WTC11 (cell line): Measurements from ENCODE around the gene SHISA6. TPM values are rescaled to one million over a fixed set of nuclear protein-coding genes. Genes with fewer than 3 reads are reported as not detected.

ENCODE experiments used
- ARID4B ChIP-seq: sonication (generic); formaldehyde crosslinking; IDR thresholded peaks from 2 replicates; pipeline ENCODE4 v1.8.0; 2023; ENCODE audit warnings: missing genetic modification reagents, mild to moderate bottlenecking, borderline replicate concordance
- CDX4 ChIP-seq: fragments of 250-450 bp; sonication (Bioruptor Pico); IDR thresholded peaks from 2 replicates; pipeline ENCODE4 v1.9.0; 2021; ENCODE audit warnings: moderate library complexity, mild to moderate bottlenecking, inconsistent platforms, borderline replicate concordance
- CREB1 ChIP-seq: sonication (generic); formaldehyde crosslinking; IDR thresholded peaks from 2 replicates; pipeline ENCODE4 v1.8.0; 2023; ENCODE audit warnings: mild to moderate bottlenecking, missing genetic modification reagents
- IRF1 ChIP-seq: sonication (generic); formaldehyde crosslinking; IDR thresholded peaks from 2 replicates; pipeline ENCODE4 v1.8.0; 2023; ENCODE audit warnings: missing genetic modification reagents
- PRDM15 ChIP-seq: sonication (generic); formaldehyde crosslinking; IDR thresholded peaks from 2 replicates; pipeline ENCODE4 v1.8.0; 2022; ENCODE audit warnings: missing genetic modification reagents
- PREB ChIP-seq: sonication (generic); formaldehyde crosslinking; IDR thresholded peaks from 2 replicates; pipeline ENCODE4 v1.8.1; 2022; ENCODE audit warnings: mild to moderate bottlenecking, missing genetic modification reagents, moderate library complexity, borderline replicate concordance
- SP1 ChIP-seq: sonication (generic); formaldehyde crosslinking; conservative IDR thresholded peaks from 2 replicates; pipeline ENCODE4 v1.8.1; 2022; ENCODE audit warnings: missing genetic modification reagents
- ZNF121 ChIP-seq: sonication (generic); formaldehyde crosslinking; IDR thresholded peaks from 2 replicates; pipeline ENCODE4 v1.8.0; 2023; ENCODE audit warnings: missing genetic modification reagents
- total RNA-seq: library from RNA; stranded (reverse); gene quantifications from 3 replicates; pipeline ENCODE4 v1.2.3, GENCODE V29; 2021
- TF ChIP-seq, protein P1 (sequence below): sonication (generic); formaldehyde crosslinking; IDR thresholded peaks from 2 replicates; pipeline ENCODE4 v1.8.0; 2022; ENCODE audit warnings: mild to moderate bottlenecking, missing genetic modification reagents
- TF ChIP-seq, protein P2 (sequence below): sonication (generic); formaldehyde crosslinking; IDR thresholded peaks from 2 replicates; pipeline ENCODE4 v1.8.0; 2022; ENCODE audit warnings: mild to moderate bottlenecking, missing genetic modification reagents
- TF ChIP-seq, protein P3 (sequence below): fragments of 250-450 bp; sonication (Bioruptor Pico); IDR thresholded peaks from 2 replicates; pipeline ENCODE4 v1.9.0; 2021; ENCODE audit warnings: mild to moderate bottlenecking

SHISA6 gene
- total RNA-seq, 1 experiment from 2014 or later, result 1.1 TPM

GRCh38 chr17:11319894-11320293, 78.9 kb downstream of the SHISA6 start (continued):
- TF ChIP-seq ARID4B (no peak), CDX4 (CRISPR knock-in tag) (no peak), SP1 (CRISPR knock-in tag) (no peak), IRF1 (CRISPR knock-in tag) (no peak), PREB (CRISPR knock-in tag) (no peak), CREB1 (CRISPR knock-in tag) (no peak), ZNF121 (no peak), PRDM15 (CRISPR knock-in tag) (no peak)
- TF ChIP-seq, protein P1, sequence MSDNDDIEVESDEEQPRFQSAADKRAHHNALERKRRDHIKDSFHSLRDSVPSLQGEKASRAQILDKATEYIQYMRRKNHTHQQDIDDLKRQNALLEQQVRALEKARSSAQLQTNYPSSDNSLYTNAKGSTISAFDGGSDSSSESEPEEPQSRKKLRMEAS (CRISPR knock-in tag), result no peak
- TF ChIP-seq, protein P2, sequence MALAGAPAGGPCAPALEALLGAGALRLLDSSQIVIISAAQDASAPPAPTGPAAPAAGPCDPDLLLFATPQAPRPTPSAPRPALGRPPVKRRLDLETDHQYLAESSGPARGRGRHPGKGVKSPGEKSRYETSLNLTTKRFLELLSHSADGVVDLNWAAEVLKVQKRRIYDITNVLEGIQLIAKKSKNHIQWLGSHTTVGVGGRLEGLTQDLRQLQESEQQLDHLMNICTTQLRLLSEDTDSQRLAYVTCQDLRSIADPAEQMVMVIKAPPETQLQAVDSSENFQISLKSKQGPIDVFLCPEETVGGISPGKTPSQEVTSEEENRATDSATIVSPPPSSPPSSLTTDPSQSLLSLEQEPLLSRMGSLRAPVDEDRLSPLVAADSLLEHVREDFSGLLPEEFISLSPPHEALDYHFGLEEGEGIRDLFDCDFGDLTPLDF, result no peak
- TF ChIP-seq, protein P3, sequence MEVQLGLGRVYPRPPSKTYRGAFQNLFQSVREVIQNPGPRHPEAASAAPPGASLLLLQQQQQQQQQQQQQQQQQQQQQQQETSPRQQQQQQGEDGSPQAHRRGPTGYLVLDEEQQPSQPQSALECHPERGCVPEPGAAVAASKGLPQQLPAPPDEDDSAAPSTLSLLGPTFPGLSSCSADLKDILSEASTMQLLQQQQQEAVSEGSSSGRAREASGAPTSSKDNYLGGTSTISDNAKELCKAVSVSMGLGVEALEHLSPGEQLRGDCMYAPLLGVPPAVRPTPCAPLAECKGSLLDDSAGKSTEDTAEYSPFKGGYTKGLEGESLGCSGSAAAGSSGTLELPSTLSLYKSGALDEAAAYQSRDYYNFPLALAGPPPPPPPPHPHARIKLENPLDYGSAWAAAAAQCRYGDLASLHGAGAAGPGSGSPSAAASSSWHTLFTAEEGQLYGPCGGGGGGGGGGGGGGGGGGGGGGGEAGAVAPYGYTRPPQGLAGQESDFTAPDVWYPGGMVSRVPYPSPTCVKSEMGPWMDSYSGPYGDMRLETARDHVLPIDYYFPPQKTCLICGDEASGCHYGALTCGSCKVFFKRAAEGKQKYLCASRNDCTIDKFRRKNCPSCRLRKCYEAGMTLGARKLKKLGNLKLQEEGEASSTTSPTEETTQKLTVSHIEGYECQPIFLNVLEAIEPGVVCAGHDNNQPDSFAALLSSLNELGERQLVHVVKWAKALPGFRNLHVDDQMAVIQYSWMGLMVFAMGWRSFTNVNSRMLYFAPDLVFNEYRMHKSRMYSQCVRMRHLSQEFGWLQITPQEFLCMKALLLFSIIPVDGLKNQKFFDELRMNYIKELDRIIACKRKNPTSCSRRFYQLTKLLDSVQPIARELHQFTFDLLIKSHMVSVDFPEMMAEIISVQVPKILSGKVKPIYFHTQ (CRISPR knock-in tag), result no peak
